ENCODE results near the gene ADGRA3.

Gene ADGRA3

DNA sequence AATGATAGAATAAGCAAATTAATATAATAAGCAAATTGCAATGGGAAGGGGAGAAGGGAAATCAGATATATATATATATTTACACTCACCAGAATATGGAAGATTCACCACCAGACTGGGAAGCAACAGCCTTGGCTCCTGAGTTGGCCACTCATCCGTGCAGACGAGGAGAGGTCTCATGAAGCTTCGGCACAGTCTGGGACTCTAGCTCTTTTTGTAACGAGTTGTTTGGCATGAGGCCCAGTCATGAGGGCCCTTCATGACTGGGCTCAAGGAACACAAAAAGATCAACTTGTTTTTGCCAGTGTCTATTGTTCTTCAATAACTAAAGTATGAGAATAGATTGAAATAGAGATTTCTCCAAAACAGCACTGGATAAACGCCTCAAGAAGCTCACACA is 176.4 kb downstream of the ADGRA3 start:
- H2AFZ ChIP-seq (ENCODE audit: low read length), result no peak overlapping the region
- H3K79me2 ChIP-seq (ENCODE audit: insufficient read depth, low read length), result no peaks in the 10 kb centered on the region
- H3K27me3 ChIP-seq (ENCODE audit: insufficient read depth, low read length, poor library complexity, severe bottlenecking), result no peaks in the 10 kb centered on the region
- no peaks in the 10 kb centered on the region for H3K36me3 ChIP-seq (ENCODE audit: insufficient read depth, low read length)
- no peaks in the 10 kb centered on the region for H3K4me1 ChIP-seq (ENCODE audit: insufficient read depth, low read length, poor library complexity, severe bottlenecking)
- TF ChIP-seq, protein P1, sequence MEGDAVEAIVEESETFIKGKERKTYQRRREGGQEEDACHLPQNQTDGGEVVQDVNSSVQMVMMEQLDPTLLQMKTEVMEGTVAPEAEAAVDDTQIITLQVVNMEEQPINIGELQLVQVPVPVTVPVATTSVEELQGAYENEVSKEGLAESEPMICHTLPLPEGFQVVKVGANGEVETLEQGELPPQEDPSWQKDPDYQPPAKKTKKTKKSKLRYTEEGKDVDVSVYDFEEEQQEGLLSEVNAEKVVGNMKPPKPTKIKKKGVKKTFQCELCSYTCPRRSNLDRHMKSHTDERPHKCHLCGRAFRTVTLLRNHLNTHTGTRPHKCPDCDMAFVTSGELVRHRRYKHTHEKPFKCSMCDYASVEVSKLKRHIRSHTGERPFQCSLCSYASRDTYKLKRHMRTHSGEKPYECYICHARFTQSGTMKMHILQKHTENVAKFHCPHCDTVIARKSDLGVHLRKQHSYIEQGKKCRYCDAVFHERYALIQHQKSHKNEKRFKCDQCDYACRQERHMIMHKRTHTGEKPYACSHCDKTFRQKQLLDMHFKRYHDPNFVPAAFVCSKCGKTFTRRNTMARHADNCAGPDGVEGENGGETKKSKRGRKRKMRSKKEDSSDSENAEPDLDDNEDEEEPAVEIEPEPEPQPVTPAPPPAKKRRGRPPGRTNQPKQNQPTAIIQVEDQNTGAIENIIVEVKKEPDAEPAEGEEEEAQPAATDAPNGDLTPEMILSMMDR (conservative IDR thresholded peaks at IDR 0.05; ENCODE audit: low read length), result no peak
- TF ChIP-seq EZH2phosphoT487 (IDR thresholded peaks at IDR 0.05; ENCODE audit: borderline replicate concordance), result no peak
- H3K4me2 ChIP-seq (ENCODE audit: low read depth, low read length, poor library complexity, severe bottlenecking), result no peak overlapping the region
- H3K9me3 ChIP-seq (ENCODE audit: insufficient read depth, low read depth, low read length), result no peaks in the 10 kb centered on the region
- no peaks in the 10 kb centered on the region for H4K20me1 ChIP-seq (ENCODE audit: insufficient read depth, low read length, poor library complexity, severe bottlenecking)
- H3F3A ChIP-seq (ENCODE audit: low read depth), result no peaks in the 10 kb centered on the region
- H3K9me2 ChIP-seq (replicated peaks; ENCODE audit: low read depth, low read length), result no peaks in the 10 kb centered on the region
- H3K9ac ChIP-seq (ENCODE audit: low read depth, low read length, poor library complexity, severe bottlenecking), result no peak overlapping the region
- H3K4me3 ChIP-seq (ENCODE audit: low read length, poor library complexity, severe bottlenecking), result no peak overlapping the region

DNA sequence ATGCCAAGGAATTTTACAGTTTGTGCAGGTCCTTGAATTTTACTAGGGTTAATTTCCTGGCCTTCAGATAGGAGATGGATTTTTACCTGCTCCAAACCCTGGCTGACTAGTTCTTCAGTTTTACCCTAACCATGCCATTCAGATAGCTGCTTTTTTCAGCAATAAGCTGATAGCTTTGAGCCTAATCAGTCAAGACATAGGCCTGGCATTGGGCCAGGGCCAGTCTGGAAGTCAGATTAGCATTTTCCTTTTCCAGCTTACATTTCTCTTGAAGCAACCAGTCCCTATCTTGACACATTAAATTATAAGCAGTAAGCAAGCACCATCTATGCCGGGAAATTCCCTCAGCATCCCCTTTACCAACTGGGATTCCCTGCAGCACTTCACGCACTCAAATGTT is 177.1 kb downstream of the ADGRA3 start:
- Histone ChIP-seq H4K20me1 (ENCODE audit: insufficient read depth, low read length, poor library complexity, severe bottlenecking) (no peaks in the 10 kb centered on the region), H3F3A (ENCODE audit: low read depth) (no peaks in the 10 kb centered on the region), H3K9me2 (replicated peaks; ENCODE audit: low read depth, low read length) (no peaks in the 10 kb centered on the region), H3K27me3 (ENCODE audit: insufficient read depth, low read length, poor library complexity, severe bottlenecking) (no peaks in the 10 kb centered on the region), H3K4me1 (ENCODE audit: insufficient read depth, low read length, poor library complexity, severe bottlenecking) (no peaks in the 10 kb centered on the region), H3K4me2 (ENCODE audit: low read depth, low read length, poor library complexity, severe bottlenecking) (no peak overlapping the region), H2AFZ (ENCODE audit: low read length) (no peak overlapping the region), H3K79me2 (ENCODE audit: insufficient read depth, low read length) (no peaks in the 10 kb centered on the region), H3K9me3 (ENCODE audit: insufficient read depth, low read depth, low read length) (no peaks in the 10 kb centered on the region), H3K9ac (ENCODE audit: low read depth, low read length, poor library complexity, severe bottlenecking) (no peak overlapping the region), H3K36me3 (ENCODE audit: insufficient read depth, low read length) (no peaks in the 10 kb centered on the region), H3K4me3 (ENCODE audit: low read length, poor library complexity, severe bottlenecking) (no peak overlapping the region)
- TF ChIP-seq, protein P1 (conservative IDR thresholded peaks at IDR 0.05; ENCODE audit: low read length), result no peak
- TF ChIP-seq EZH2phosphoT487 (IDR thresholded peaks at IDR 0.05; ENCODE audit: borderline replicate concordance), result no peak
